MCF 10A (cell line): ENCODE data around the gene LARP1. TPM values are rescaled to one million over a fixed set of nuclear protein-coding genes. Genes with fewer than 3 reads are reported as not detected.

Experiments
- BruUV-seq: library from RNA; stranded (reverse); fragments of 400-500 nt; replicated peaks from 2 replicates; lab custom pipeline; 2021; lab: Mats Ljungman, UMichigan
- CTCF ChIA-PET: fragments of 300-600 bp; sonication (Branson Sonifier 250); formaldehyde crosslinking; extraction: SDS; loops from one replicate; lab custom pipeline; 2021; ENCODE audit warnings: antibody characterized with exemption, inconsistent platforms; lab: Yijun Ruan, JAX
- POLR2A ChIA-PET: fragments of 300-600, 350-650 bp; sonication (Branson Sonifier 250); formaldehyde crosslinking; extraction: SDS; loops from one replicate; lab custom pipeline; 2020; ENCODE audit warnings: antibody characterized with exemption, inconsistent platforms; lab: Yijun Ruan, JAX
- DNase-seq: peaks from one replicate; pipeline ENCODE4 v3.0.0-alpha.2; 2018; ENCODE audit not compliant: unreplicated experiment
- H3K27ac Mint-ChIP-seq: one replicate; pipeline ENCODE4 v1.8.0; 2022; ENCODE audit warnings: mild to moderate bottlenecking, low read depth, mixed read lengths; ENCODE audit not compliant: unreplicated experiment
- H3K27me3 Mint-ChIP-seq: one replicate; pipeline ENCODE4 v1.8.0; 2022; ENCODE audit warnings: mixed read lengths; ENCODE audit not compliant: insufficient read depth, unreplicated experiment
- H3K36me3 Mint-ChIP-seq: one replicate; pipeline ENCODE4 v1.8.0; 2022; ENCODE audit warnings: mild to moderate bottlenecking, moderate library complexity, mixed read lengths; ENCODE audit not compliant: insufficient read depth, unreplicated experiment
- H3K4me1 Mint-ChIP-seq: one replicate; pipeline ENCODE4 v1.8.0; 2022; ENCODE audit warnings: mixed read lengths; ENCODE audit not compliant: insufficient read depth, unreplicated experiment
- H3K4me3 Mint-ChIP-seq: one replicate; pipeline ENCODE4 v1.8.0; 2022; ENCODE audit warnings: mild to moderate bottlenecking, moderate library complexity, mixed read lengths; ENCODE audit not compliant: unreplicated experiment
- H3K9me3 Mint-ChIP-seq: one replicate; pipeline ENCODE4 v1.8.0; 2022; ENCODE audit warnings: mixed read lengths; ENCODE audit not compliant: unreplicated experiment
- CTCF ChIP-seq: fragments of 200-600 bp; IDR thresholded peaks from one replicate; pipeline ENCODE4 v1.8.0; 2022; ENCODE audit warnings: antibody characterized with exemption, mild to moderate bottlenecking; ENCODE audit not compliant: unreplicated experiment
- intact Hi-C: fragments of 100-400 bp; cut with micrococcal nuclease; formaldehyde crosslinking; loops from 2 replicates; pipeline ENCODE4 v1.14.1; 2022
- total RNA-seq: library from RNA; stranded (reverse); gene quantifications from 2 replicates; pipeline ENCODE4 v1.2.3, GENCODE V29; 2022

LARP1 gene
- total RNA-seq, 1 experiment from 2014 or later = 340 TPM

GRCh38 chr5:154779105-154779504 lies 23.9 kb downstream of the LARP1 start:
- no TSS peak for BruUV-seq
- ChIA-PET POLR2A (interaction anchor here (1.2 to 3.1 kb wide), 8 partner anchors 10 to 87 kb away, joined by 3 to 19 read pairs (median 5); partner anchors contain the start of gene CNOT8), CTCF (interaction anchor here (0.7 to 1.8 kb wide), 4 partner anchors 10 to 126 kb away, joined by 3 to 5 read pairs (median 4); no protein-coding TSS in a partner anchor)
- Mint-ChIP-seq H3K4me1 (peaks cover 36% of the 10 kb centered on the region), H3K36me3 (peaks cover 39% of the 10 kb centered on the region), H3K4me3 (peak overlapping the region; percentile 10), H3K27me3 (no peaks in the 10 kb centered on the region), H3K27ac (peak overlapping the region; percentile 49), H3K9me3 (no peaks in the 10 kb centered on the region)
- intact Hi-C loops = no loop called here
- no peak for TF ChIP-seq CTCF
- peak; percentile 94 for DNase-seq

- no peak for TF ChIP-seq CTCF
- H3K4me1 Mint-ChIP-seq = peaks cover 38% of the 10 kb centered on the region
- CTCF ChIA-PET = interaction anchor here (0.8 to 4.0 kb wide), 7 partner anchors 10 to 137 kb away, joined by 3 to 17 read pairs (median 4); no protein-coding TSS in a partner anchor
Measured at GRCh38 chr5:154780128-154780527, 25.0 kb downstream of the LARP1 start.

GRCh38 chr5:154782326-154782725 lies 27.1 kb downstream of the LARP1 start:
- Mint-ChIP-seq H3K4me1 (peaks cover 40% of the 10 kb centered on the region), H3K36me3 (peaks cover 37% of the 10 kb centered on the region), H3K27ac (peak overlapping the region; percentile 73), H3K9me3 (no peaks in the 10 kb centered on the region), H3K27me3 (no peaks in the 10 kb centered on the region), H3K4me3 (no peak overlapping the region)
- no peak for TF ChIP-seq CTCF
- ChIA-PET POLR2A (interaction anchor here (0.7 to 1.5 kb wide), 3 partner anchors 15 to 68 kb away, joined by 3 to 6 read pairs (median 3); partner anchors contain the start of gene FAXDC2), CTCF (interaction anchor here (0.6 to 4.0 kb wide), 6 partner anchors 11 to 157 kb away, joined by 3 to 17 read pairs (median 4); no protein-coding TSS in a partner anchor)
- intact Hi-C loops = no loop called here
- DNase-seq = no peak
- BruUV-seq = no TSS peak

More at GRCh38 chr5:154780128-154780527, 25.0 kb downstream of the LARP1 start:
- no TSS peak for BruUV-seq
- Mint-ChIP-seq H3K27ac (no peak overlapping the region), H3K4me3 (no peak overlapping the region), H3K27me3 (no peaks in the 10 kb centered on the region), H3K9me3 (no peaks in the 10 kb centered on the region), H3K36me3 (peaks cover 34% of the 10 kb centered on the region)
- POLR2A ChIA-PET = interaction anchor here (0.6 to 3.0 kb wide), 6 partner anchors 9 to 22 kb away, joined by 3 to 11 read pairs (median 5); no protein-coding TSS in a partner anchor
- intact Hi-C loops = no loop called here
- no peak for DNase-seq

GRCh38 chr5:154782812-154783592 lies 27.8 kb downstream of the LARP1 start:
- H3K4me1 Mint-ChIP-seq = peaks cover 41% of the 10 kb centered on the region
- ChIA-PET CTCF (interaction anchor here (0.8 to 4.0 kb wide), 4 partner anchors 10 to 140 kb away, joined by 3 to 17 read pairs (median 4); no protein-coding TSS in a partner anchor), POLR2A (interaction anchor here (0.6 to 0.8 kb wide), 4 partner anchors 29 to 93 kb away, joined by 3 to 4 read pairs (median 3); partner anchors contain the start of gene FAXDC2)
- intact Hi-C loops = no loop called here
- no TSS peak for BruUV-seq
- peak overlapping the region; percentile 73 for H3K27ac Mint-ChIP-seq
- DNase-seq = no peak
- H3K4me3 Mint-ChIP-seq = no peak overlapping the region
- no peaks in the 10 kb centered on the region for H3K27me3 Mint-ChIP-seq
- H3K9me3 Mint-ChIP-seq = no peaks in the 10 kb centered on the region
- no peak for TF ChIP-seq CTCF
- H3K36me3 Mint-ChIP-seq = peaks cover 40% of the 10 kb centered on the region
